Measurements from ENCODE around the gene SLC25A23. TPM values are rescaled to one million over a fixed set of nuclear protein-coding genes. Genes with fewer than 3 reads are reported as not detected.

Gene SLC25A23
- total RNA-seq, 1 experiment from 2014 or later = 89.5 TPM

GRCh38 chr19:6451583-6452222, 7.9 kb downstream of the SLC25A23 start:
- Histone ChIP-seq H3K36me3 (ENCODE audit: control insufficient read depth in 1 of 2, insufficient read depth in 2 of 2, low read length in 2 of 2) (peaks cover 10 to 22% of the 10 kb centered on the region in 2 experiments), H3K4me2 (ENCODE audit: low read length) (no peak overlapping the region), H2AFZ (ENCODE audit: low read depth, low read length, poor library complexity, severe bottlenecking) (no peak overlapping the region), H3K9ac (ENCODE audit: low read length) (no peak overlapping the region), H3K79me2 (ENCODE audit: insufficient read depth, low read length) (no peaks in the 10 kb centered on the region), H3K9me3 (ENCODE audit: control insufficient read depth in 1 of 2, insufficient read depth in 1 of 2, low read depth in 1 of 2, low read length in 2 of 2) (peaks cover 0 to 13% of the 10 kb centered on the region in 2 experiments; a peak in 2 of 4 replicates), H3K9me2 (ENCODE audit: insufficient read depth) (no peaks in the 10 kb centered on the region), H3K27me3 (ENCODE audit: insufficient read depth, low read length) (no peaks in the 10 kb centered on the region), H3K4me1 (ENCODE audit: control insufficient read depth in 1 of 2, insufficient read depth in 2 of 2, low read length in 2 of 2) (no peaks in the 10 kb centered on the region), H4K20me1 (ENCODE audit: insufficient read depth) (no peaks in the 10 kb centered on the region), H3K4me3 (replicated peaks in 1 of 2; ENCODE audit: low read depth in 1 of 2, low read length in 2 of 2) (no peak overlapping the region), H3K27ac (ENCODE audit: low read depth, low read length) (no peak overlapping the region)
- TF ChIP-seq ELF1 (IDR thresholded peaks at IDR 0.05; ENCODE audit: borderline replicate concordance, low read depth) (no peak), ZNF274 (IDR thresholded peaks at IDR 0.05; ENCODE audit: low read depth, low read length) (no peak), POLR2AphosphoS5 (IDR thresholded peaks at IDR 0.05; ENCODE audit: low read depth, low read length) (no peak), FOSL1 (IDR thresholded peaks at IDR 0.05; ENCODE audit: low read depth) (no peak), SRF (IDR thresholded peaks at IDR 0.05; ENCODE audit: low read depth) (no peak), ZFX (IDR thresholded peaks at IDR 0.05) (no peak)
- TF ChIP-seq, protein P1, sequence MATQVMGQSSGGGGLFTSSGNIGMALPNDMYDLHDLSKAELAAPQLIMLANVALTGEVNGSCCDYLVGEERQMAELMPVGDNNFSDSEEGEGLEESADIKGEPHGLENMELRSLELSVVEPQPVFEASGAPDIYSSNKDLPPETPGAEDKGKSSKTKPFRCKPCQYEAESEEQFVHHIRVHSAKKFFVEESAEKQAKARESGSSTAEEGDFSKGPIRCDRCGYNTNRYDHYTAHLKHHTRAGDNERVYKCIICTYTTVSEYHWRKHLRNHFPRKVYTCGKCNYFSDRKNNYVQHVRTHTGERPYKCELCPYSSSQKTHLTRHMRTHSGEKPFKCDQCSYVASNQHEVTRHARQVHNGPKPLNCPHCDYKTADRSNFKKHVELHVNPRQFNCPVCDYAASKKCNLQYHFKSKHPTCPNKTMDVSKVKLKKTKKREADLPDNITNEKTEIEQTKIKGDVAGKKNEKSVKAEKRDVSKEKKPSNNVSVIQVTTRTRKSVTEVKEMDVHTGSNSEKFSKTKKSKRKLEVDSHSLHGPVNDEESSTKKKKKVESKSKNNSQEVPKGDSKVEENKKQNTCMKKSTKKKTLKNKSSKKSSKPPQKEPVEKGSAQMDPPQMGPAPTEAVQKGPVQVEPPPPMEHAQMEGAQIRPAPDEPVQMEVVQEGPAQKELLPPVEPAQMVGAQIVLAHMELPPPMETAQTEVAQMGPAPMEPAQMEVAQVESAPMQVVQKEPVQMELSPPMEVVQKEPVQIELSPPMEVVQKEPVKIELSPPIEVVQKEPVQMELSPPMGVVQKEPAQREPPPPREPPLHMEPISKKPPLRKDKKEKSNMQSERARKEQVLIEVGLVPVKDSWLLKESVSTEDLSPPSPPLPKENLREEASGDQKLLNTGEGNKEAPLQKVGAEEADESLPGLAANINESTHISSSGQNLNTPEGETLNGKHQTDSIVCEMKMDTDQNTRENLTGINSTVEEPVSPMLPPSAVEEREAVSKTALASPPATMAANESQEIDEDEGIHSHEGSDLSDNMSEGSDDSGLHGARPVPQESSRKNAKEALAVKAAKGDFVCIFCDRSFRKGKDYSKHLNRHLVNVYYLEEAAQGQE (IDR thresholded peaks at IDR 0.05; ENCODE audit: low read depth) = no peak
- BruUV-seq (replicated peaks) = no TSS peak
- ChIA-PET POLR2A (no interaction called here), CTCF (no interaction called here), RAD21 (ENCODE audit: low non-redundant PET in 1 of 2, low total read pairs in 2 of 2, uncharacterized antibody in 2 of 2, unreplicated experiment in 2 of 2) (no interaction called here)
- intact Hi-C loops (cut with micrococcal nuclease) = no loop called here
- ATAC-seq (no peak), DNase-seq (ENCODE audit: low read depth, low spot score) (no peak)

Measured in HCT116 (cell line).